ENCODE data around the gene NAA80.

The NAA80 gene

GRCh38 chr3:50255251-50255615 lies 44.0 kb downstream of the NAA80 start:
- no peak for DNase-seq

- DNase-seq = peak; percentile 91 to 95 (median 93)
These were observed 44.5 kb downstream of the NAA80 start for GRCh38 chr3:50254577-50255250.

DNA sequence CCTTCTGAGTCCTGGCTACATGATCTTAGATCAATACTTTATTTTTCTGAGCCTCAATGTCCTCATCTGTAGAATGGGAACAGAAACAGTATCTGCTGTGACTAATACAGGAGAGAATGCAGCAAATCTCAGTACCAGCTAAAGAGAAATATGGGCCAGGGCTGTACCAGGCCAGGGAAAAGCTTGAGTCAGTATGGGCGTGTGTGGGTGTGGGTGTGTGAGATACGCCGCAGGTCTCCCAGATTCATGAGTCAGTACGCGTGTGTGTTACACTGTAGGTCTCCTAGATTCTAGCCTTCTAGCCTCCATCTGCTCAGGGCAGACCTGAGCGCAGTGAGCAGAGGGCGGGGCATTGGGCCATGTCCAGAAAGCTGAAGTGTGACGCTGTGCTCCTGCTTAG lies 48.0 kb downstream of the NAA80 start:
- peak in 3 of 4 experiments; percentile 56 to 66 (median 58) for DNase-seq

- DNase-seq = no peak
These were observed 48.7 kb downstream of the NAA80 start for GRCh38 chr3:50250514-50250913.

DNA sequence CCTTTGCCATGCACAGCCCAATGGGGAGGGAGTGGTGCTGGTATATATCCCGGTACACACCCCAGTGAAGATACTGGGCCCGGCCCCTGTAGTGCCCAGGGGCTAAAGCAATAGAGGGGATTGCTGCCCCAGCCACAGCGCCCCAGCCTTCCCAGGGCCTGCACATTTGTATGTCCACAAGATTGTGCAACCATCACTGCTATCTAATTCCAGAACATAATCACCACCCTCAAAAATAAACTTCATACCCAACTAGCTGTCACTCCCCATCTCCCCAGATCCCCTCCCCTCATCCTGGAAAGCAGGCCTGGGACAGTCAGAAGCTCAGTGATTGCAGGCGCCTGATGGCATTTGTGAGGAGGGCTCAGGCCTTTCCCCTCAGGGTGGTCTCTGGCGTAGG lies 49.7 kb downstream of the NAA80 start:
- no peak for DNase-seq

GRCh38 chr3:50248387-50248786 lies 50.8 kb downstream of the NAA80 start:
- no peak for DNase-seq

DNA sequence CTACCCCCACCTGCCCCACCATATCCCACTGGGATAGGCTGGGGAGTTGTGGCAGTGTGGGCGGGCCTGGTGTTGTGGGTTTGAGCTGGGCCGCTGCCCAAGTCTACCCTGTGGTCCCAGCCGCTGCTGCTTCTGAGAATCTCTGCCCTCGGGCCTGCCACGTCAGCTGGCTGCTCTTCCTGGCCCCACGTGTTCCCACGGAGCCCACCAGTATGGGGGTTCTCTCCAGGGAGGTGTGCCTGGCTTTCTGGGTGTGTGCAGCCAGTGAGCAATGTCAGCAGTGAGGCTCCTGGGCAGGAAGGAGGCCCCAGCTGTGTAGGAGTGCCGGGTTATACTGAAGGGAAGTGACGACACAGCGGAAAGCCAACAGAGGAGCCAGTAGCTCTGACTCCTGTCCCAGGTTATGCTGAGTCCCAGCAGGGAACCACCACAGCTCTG lies 52.7 kb downstream of the NAA80 start:
- DNase-seq = peak; percentile 80 to 91 (median 86)
